Measurements from ENCODE around the gene MCU.
"Not testable (repeated sequence)": the region's sequence is repeated elsewhere in the genome, so short reads cannot be mapped to it uniquely, and the experiment has no call there.

MCU gene

DNA sequence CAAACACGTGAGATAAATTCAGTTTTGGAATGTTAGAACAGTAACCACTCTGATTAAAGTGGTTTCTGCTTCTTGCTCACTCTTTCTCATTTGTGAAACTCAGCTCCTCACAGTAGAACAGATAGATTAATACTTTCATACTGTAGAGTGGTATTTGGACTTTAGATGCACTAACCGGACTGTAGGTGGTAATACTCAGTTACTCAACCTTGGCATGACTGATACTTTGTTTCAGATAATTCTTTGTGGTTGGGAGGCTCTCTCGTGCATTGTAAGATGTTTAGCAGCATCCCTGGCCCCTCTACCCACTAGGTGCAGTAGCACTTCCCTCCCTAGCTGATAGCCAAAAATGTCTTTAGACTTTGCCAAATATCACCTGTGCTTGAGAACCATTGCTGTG is 37.6 kb downstream of the MCU start:
- DNase-seq (ENCODE audit: low read depth in 1 of 2, low spot score in 1 of 2): no peak

DNA sequence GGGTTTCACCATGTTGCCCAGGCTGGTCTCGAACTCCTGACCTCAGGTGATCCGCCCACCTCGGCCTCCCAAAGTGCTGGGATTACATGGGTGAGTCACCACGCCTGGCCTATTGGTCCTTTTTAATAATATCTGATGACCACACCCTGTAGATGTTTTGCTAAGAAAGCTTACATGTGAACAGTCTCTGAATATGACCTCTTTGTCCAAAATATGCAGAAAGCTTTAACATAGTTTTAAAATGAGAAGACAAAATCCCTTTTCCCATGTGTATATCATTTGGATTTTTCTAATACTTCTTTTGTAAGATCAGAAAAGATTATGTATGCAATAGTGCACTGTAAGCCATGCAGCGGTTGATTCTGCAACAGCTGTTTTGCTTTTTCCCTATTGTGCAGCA is 38.5 kb downstream of the MCU start:
- DNase-seq (ENCODE audit: low read depth in 1 of 2, low spot score in 1 of 2): no peak

DNA sequence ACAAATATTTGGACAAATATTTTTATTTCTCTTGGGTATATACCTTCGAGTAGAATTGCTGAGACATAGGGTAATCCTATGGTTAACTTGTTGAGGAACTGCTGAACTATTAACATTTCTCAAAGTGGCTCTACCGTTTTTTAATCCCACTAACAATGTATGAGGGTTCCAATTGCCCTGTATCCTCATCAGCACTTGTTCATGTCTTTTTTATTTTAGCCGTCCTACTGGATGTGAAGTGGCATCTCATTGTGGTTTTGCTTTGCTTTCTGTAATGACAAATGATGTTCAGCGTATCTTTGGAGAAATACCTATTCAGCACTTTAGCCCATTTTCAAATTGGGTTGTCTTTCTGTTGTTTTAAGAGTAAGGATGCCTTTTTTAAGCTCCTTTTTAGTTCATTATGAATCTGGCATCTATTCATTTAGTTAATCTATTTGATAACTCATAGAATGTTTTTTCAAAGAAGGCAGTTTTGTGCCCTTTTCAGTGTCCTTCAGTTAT is 40.0 kb downstream of the MCU start:
- no peak for DNase-seq (ENCODE audit: low read depth in 1 of 2, low spot score in 1 of 2)

DNA sequence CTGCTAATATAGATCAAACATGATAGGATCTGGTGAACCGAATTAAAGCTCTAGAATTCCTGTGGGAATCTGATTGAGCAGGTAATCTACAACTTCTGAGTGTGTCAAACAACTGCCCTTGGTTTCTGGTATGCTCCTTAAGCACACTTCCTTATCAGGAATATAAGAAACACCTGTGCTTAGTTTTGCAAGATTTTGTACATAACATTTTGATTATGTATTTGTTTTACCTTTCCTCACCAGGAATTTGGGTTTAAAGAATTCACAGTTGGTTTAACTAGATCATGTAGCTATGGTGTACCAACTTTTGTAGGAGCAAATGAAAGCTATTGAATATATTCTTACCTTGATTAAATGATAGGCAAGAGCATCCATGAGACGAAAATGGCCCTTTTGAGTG is 40.6 kb downstream of the MCU start:
- DNase-seq (ENCODE audit: low read depth in 1 of 2, low spot score in 1 of 2): no peak

DNA sequence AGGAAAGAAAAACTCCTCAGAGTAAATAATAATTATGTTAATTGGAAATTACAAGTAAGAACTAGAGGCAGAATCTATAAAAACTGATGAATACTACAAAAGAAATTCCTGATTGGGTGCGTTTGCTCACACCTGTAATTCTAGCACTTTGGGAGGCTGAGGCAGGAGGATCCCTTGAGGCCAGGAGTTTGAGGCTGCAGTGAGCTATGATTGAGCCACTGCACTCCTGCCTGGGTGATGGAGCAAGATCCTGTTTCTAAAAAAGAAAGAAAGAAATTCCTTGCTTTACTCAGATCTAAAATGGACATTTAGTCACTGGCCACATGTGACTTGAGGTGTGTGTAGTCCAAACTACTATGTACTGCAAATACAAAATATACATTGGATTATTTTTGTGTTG is 42.0 kb downstream of the MCU start:
- no peak for DNase-seq (ENCODE audit: low read depth in 1 of 2, low spot score in 1 of 2)

DNA sequence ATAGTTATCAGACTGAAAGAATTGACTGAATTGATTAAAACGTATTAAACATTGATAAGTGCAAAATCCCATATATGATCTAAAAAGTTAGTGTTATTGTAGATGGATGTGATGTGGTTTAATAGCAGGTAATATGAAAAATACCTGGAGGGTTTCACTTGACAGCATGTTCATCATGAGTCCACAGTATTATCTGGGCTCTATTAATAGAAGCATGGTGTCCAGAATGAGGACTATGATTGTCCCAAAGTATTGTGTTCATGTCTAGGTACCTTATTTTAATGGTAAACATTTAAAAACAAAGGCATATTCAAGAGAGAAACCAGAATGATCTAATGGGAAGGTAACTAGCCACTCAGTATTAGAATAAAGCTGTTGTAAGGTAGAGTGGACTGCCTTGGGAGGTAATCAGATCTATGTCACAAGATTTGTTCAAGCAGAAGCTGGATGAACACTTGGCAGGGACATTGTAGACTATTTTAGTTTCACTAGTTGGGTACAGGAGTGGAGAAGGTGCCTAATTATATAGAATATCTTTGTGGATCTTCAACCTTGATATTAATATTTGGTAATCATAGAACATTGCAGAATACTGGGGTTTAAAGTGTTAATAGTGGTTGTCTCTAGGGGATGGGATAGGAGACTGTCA is 43.5 kb downstream of the MCU start:
- no peak for DNase-seq (ENCODE audit: low read depth in 1 of 2, low spot score in 1 of 2)

DNA sequence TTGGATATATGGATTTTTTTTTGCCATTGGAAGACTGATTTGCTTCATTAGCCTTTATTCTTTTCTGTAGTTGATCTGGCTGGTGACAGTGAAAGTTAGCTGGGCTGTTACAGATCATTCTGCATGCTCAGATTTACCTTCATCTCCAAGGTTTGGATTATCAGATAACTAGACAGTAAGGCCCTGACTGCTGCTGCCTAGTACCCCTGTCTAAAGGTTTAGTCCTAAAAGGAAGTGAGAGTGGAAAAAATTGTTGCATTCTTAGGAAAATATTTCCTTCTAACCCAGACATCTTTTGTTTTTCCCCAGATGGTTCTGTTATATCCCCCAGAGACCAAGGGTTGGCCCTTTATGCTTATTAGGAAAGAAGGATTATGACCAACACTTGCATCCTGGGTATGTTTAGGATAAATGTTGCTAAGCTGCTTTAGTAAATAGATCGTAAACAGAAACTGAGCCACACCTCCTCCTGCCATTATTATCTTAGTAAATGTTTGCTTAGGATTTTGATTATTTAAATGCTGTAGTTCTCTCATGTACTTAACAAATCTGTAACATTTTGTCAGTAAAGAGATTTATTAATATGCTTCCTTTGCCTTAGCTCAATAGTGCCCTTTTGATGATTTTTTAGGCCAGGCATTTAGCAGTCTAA is 44.4 kb downstream of the MCU start:
- DNase-seq (ENCODE audit: low read depth in 1 of 2, low spot score in 1 of 2): no peak

DNA sequence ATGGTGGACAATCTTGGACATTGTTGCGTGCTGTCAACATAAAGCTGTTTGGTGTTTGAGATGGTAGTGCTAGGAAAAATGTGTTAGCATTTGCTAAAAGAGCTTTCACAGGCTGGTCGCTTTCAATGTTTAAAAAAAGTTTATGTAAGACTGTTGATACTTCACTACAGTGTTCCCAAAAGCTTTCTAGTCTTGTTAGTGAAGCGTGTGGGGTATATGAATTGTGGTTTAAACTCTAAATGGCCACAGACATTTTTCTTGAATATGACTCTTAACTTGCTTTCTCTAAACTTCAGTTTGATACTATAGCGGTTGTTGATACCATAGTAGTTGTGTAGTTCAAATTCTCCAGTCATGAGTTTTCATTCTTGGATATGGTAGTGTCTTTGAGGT is 44.9 kb downstream of the MCU start:
- no peak for DNase-seq (ENCODE audit: low read depth in 1 of 2, low spot score in 1 of 2)

DNA sequence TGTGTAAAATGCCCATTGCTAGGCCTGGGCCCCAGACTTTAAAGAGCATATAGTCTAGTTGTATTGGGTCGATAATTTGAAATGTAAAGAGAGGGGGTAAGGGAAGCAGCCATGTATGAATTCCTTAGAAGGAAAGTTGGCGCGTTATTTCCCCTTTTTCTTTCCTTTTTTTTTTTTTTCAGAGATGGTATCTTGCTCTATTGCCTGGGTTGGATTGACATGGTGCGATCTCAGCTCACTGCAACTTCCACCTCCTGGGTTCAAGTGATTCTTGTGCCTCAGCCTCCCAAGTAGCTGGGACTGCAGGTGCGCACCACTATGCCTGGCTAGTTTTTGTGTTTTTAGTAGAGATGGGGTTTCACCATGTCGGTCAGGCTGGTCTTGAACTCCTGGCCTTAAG is 45.4 kb downstream of the MCU start:
- DNase-seq (ENCODE audit: low read depth in 1 of 2, low spot score in 1 of 2): not testable (repeated sequence)

DNA sequence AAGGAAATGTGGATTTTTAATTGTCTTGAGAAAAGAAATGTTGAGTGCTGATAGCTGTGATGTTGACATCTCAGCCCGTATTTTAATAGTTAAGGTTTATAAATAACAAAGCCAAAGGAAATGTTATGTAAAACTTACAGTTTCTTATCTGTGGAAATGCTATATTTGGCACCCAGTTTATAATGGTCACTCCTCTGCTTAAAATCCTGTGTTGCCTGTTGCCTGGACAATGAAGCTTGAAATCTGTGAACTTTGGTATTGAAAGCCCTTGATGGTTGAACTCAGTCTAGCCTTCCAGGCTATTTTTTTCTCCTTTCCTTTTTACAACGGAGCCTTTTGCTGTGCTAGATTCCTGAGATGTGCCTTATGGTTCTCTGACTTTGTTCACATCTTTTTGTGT is 46.5 kb downstream of the MCU start:
- no peak for DNase-seq (ENCODE audit: low read depth in 1 of 2, low spot score in 1 of 2)

DNA sequence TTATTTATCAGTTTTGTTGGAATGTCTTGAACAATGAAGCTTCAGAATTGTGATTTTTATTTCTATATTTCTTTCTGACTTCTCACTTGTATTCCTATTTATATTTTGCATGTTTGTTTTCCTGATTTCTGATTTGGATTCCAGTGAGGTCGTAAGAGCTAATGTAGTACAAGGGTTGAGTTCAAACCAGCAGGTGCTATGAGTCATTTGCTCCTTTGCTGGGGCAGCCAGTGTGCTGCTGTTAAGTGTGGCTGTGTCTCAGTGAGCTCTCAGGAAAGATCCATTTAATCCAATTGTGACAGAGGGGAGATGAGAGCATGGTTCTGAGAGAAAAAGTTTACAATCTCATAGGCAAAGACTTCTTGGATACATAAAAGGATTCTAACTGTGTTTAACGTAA is 48.6 kb downstream of the MCU start:
- no peak for DNase-seq (ENCODE audit: low read depth in 1 of 2, low spot score in 1 of 2)

DNA sequence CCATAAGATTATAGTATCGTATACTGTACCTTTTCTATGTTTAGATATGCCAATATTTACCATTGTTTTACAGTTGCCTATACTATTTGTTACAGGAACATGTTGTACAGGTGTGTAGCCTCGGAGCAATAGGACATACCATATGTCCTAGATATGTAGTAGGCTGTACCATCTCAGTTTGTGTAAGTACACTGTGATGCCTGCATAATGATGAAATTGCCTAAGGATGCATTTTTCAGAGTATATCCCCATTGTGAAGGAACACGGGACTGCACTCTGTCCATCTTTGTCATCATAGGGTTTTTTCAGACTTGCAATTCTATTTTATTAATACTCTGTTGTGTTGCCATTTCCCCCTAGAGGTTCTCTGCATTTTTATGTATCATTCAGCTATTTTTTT is 50.1 kb downstream of the MCU start:
- no peak for DNase-seq (ENCODE audit: low read depth in 1 of 2, low spot score in 1 of 2)

DNA sequence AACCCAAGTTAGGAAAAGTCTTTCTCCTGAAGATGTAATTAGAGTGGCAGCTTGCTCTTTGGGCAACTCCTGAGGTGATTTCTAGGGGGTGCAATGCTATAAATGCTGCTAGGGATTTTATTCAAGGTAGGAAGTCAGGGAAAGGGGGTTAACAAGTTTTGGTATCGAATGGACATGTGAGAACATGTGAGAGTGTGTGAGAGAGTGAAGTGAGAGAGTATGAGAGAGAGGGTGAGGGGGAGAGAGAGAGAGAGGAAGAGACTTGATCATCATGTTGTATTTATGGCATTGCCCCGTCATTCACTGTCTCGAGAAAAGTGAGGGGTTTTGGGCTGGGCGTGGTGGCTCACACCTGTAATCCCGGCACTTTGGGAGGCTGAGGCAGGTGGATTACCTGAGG is 50.9 kb downstream of the MCU start:
- DNase-seq (ENCODE audit: low read depth in 1 of 2, low spot score in 1 of 2): no peak

DNA sequence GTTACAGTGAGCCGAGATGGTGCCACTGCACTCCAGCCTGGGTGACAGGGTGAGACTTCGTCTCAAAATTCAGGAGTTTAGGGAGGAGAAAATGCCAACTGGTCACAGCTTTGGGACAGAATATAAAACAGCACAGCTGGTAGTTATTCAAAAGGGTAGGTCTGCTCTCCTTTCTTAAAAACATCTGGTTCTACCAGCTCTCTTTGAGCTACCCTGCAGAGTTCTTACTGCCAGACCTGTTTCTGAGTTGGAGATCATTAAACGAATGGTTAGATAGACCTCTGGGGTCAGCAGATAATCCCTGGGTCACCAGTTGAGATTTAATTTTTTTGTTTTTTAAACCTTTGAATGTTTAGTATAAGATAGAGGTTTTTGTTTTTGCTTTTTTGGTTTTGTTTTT is 52.6 kb downstream of the MCU start:
- no peak for DNase-seq (ENCODE audit: low read depth in 1 of 2, low spot score in 1 of 2)

DNA sequence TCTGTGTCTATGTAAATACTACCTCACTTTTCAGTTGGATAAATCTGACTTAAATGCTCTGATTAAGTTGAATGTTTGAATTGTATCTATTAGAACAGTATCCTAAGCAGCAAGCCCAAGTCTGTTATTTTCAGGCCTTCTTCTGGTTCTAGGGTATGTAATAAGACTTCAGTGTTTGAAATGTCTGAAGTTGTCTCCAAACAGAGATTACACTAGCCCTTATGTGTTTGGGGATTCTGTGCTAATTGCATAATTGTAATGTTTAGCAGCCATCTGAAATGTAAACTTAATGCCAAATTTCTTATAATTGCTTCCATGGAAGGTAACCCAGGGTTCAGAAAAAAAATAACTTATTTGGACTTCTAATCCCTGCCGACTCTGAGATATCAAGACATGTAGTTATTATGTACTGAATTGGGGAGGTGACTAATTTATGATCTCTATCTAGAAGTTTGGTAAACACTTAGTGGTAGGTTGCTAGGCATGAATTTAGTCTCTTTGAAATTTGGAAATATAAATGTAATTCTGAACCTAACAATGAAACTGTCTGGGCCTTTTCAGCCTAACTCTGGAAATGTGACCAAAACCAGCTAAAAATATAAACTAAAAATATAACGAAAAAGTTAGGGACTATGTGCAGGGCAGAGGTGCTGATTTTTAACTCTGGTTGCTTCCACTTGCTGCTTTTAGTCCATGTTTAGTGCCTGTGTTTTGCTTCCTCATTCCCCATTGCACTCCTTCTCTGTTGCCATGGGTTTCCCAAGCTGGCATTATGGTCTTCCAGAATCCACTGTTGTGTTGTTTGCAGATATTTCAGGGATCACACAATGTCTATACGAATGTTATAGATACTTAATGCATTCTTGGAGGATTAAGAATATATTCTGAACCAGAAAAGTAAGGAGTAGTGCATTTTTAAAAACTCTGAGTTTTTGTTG is 54.8 kb downstream of the MCU start:
- DNase-seq (ENCODE audit: low read depth in 1 of 2, low spot score in 1 of 2): no peak

DNA sequence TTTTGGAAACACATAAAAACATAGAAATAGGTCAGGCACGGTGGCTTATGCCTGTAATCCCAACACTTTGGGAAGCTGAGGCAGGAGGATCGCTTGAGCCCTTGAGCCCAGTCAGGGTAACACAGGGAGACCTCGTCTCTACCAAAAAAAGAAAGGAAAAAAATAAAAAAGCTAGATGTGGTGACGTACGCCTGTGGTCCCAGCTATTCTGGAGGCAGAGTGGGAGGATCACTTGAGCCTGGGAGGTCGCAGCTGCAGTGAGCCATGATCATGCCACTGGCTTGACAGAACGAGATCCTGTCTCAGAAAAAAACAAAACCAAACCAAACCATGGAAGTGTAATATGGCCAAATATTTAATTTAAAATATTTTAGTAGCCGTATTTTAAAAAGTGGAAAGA is 55.6 kb downstream of the MCU start:
- DNase-seq (ENCODE audit: low read depth in 1 of 2, low spot score in 1 of 2): no peak

DNA sequence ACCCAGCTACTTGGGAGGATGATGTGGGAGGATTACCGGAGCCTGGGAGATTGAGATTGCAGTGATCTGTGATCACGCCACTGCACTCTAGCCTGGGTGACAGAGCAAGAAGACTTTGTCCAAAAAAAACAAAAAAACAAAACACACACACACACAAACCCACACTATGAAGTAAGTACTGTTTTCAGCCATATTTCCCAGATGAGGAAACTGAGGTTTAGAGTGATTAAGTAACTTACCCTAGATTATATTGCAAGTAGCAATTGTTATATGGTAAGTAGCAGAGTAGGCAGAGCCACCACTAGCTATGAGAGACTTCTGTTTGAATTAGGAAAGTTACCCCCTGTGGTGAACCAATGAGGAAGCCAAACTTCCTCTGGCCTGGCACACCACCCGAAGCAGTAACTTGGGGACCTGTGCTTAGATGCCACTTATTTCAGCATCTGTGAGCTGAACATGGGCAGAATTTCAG is 61.9 kb downstream of the MCU start:
- no peak for DNase-seq (ENCODE audit: low read depth in 1 of 2, low spot score in 1 of 2)

DNA sequence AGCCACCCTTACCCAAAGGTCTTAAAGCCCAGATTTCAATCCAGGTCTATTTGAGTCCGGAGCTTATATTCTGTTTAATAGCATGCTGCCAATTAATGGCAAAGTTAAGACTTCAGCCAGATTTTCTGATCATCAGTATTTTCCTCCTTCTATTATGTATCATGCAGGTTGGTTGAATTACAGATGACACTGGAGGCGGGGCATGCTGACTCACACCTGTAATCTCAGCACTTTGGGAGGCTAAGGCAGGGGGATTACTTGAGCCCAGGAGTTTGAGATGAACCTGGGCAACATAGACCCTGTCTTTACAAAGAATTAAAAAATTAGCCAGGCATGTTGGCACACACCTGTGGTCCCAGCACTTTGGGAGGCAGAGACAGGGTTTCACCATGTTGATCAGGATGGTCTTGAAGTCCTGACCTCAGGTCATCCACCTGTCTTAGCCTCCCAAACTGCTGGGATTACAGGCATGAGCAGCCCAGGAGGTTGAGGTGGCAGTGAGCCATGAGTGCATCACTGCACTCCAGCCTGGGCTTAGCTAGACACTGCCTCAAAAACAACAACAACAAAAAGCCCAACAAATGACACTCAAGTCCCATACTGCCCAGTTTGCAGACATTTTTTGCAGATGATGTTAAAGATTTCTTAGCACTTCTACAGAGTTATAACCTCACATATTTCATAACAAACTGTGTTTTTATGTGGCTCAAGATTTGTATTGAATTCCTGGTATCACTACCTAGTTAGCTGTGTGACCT is 62.5 kb downstream of the MCU start:
- DNase-seq (ENCODE audit: low read depth in 1 of 2, low spot score in 1 of 2): no peak

DNA sequence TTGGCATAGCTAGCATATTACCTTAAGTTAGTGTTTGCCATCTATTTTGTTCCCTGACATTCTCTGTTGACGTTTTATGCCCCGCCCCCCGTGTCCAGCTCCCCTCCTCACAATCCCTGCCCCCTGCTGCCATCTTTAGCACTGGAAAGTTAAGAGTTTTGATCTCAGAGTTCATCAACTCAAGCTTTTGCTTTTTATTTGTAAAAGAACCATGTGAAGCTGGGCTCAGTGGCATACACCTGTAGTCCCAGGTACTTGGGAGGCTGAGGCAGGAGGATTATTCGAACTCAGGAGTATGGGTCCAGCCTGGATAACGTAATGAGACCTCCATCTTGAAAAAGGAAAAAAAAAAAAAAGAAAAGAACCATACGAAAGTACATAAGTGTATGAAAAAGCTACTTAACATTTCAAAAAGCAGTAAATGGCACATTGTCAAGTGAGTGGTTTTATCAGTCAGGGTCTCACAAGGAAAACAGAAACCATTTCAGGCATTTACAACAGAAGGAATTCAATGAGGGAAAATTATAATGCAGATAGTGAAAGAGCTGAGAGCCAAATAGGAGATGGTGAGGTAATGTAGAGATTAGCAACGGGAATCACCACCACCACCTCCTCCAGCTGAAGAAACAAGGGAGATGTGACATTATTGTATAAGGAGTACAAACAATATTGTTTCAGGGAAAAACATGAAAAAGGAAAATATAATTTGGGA is 64.9 kb downstream of the MCU start:
- DNase-seq (ENCODE audit: low read depth in 1 of 2, low spot score in 1 of 2): no peak

DNA sequence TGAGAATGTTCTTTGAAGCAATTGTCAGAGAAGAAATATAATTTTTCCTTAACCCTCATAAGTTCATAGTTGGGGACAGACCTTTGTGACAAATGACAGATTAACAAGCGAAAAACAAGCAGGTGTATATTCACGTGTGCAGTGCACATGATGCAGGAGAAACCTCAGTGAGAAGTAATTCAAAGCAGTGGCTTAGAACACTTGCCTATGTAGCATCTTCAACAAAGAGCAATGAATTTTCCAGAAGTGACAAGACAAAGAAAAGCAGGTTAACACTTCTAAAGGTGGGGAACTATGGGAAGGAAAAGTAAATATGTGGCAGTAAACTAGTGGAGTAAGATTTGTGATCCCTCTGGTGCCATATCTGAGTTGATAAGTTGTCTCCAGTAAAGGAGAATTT is 65.8 kb downstream of the MCU start:
- DNase-seq (ENCODE audit: low read depth in 1 of 2, low spot score in 1 of 2): no peak

DNA sequence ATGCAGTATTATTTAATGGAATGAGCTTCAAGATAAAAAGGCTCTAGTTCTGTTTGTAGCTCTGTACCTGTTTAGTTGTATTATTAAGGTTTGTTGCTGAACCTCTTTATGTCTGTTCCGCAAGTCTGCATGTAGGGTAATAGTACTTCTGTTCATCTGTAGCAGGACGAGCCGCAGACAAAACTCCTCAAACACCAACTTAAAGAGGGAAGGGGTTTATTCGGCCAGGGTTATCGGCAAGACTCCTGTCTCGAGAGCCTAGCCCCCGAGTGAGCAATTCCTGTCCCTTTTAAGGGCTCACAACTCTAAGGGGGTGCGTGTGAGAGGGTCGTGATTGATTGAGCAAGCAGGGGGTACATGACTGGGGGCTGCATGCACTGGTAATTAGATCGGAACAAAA is 67.0 kb downstream of the MCU start:
- DNase-seq (ENCODE audit: low read depth in 1 of 2, low spot score in 1 of 2): not testable (repeated sequence)

Data from activated T-helper 1 cell treated with anti-CD3 and anti-CD28 coated beads, Interleukin-2, amount 50 U/mL, for 16 hours (primary cell).